ENCODE results near the gene SAG.

DNA sequence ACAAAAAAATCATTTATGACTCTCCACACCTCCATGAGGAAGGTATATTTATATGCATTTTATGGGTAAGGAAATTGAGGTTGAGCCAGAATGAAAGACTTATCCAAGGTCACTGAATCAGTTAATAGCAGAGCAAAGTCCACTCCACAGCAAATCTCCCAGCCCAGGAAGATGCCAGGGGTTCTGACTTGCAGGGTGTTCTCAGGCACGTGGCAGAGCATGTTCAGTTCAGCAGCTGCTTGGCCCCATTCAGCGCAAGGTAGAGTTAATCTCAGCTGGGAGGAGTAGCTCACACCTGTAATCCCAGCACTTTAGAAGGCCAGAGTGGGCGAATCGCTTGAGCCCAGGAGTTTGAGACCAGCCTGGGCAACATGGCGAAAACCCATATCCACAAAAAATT lies 28.9 kb downstream of the SAG start:
- no peak for TF ChIP-seq POLR2A (IDR thresholded peaks at IDR 0.05)
- TF ChIP-seq, protein P1, sequence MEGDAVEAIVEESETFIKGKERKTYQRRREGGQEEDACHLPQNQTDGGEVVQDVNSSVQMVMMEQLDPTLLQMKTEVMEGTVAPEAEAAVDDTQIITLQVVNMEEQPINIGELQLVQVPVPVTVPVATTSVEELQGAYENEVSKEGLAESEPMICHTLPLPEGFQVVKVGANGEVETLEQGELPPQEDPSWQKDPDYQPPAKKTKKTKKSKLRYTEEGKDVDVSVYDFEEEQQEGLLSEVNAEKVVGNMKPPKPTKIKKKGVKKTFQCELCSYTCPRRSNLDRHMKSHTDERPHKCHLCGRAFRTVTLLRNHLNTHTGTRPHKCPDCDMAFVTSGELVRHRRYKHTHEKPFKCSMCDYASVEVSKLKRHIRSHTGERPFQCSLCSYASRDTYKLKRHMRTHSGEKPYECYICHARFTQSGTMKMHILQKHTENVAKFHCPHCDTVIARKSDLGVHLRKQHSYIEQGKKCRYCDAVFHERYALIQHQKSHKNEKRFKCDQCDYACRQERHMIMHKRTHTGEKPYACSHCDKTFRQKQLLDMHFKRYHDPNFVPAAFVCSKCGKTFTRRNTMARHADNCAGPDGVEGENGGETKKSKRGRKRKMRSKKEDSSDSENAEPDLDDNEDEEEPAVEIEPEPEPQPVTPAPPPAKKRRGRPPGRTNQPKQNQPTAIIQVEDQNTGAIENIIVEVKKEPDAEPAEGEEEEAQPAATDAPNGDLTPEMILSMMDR (IDR thresholded peaks at IDR 0.05 in 4 of 5, conservative IDR thresholded peaks at IDR 0.05 in 1 of 5) = no peak

All from gastrocnemius medialis (tissue), 4 donors.